Endodermal cell (in vitro differentiated cells): Measurements from ENCODE around the gene PRKD2. TPM values are rescaled to one million over a fixed set of nuclear protein-coding genes. Genes with fewer than 3 reads are reported as not detected.
A peak's percentile ranks its signal among the peaks of the same experiment; 100 is the strongest.

ENCODE experiments used
- DNase-seq: peaks from one replicate; pipeline ENCODE4 v3.0.0-alpha.2; 2017
- H3K27ac ChIP-seq: 2 replicates; pipeline ENCODE4 v1.5.1; 2013; ENCODE audit warnings: mild to moderate bottlenecking, low read depth, low read length, moderate library complexity
- H3K27me3 ChIP-seq: 2 replicates; pipeline ENCODE4 v1.6.1; 2013; ENCODE audit warnings: mild to moderate bottlenecking, low read length, moderate library complexity; ENCODE audit not compliant: insufficient read depth, control insufficient read depth, poor library complexity, severe bottlenecking
- H3K36me3 ChIP-seq: 2 replicates; pipeline ENCODE4 v1.7.0; 2013; ENCODE audit warnings: mild to moderate bottlenecking, low read length, moderate library complexity; ENCODE audit not compliant: control insufficient read depth, insufficient read depth
- H3K4me1 ChIP-seq: one replicate; pipeline ENCODE4 v1.7.0; 2013; ENCODE audit warnings: low read length; ENCODE audit not compliant: control insufficient read depth, insufficient read depth
- H3K4me3 ChIP-seq: 2 replicates; pipeline ENCODE4 v1.5.1; 2013; ENCODE audit warnings: mild to moderate bottlenecking, low read length, moderate library complexity
- H3K9ac ChIP-seq: 2 replicates; pipeline ENCODE4 v1.6.1; 2013; ENCODE audit warnings: mild to moderate bottlenecking, low read length, moderate library complexity; ENCODE audit not compliant: poor library complexity, severe bottlenecking; ENCODE audit errors: extremely low read depth
- H3K9me3 ChIP-seq: 2 replicates; pipeline ENCODE4 v1.6.1; 2013; ENCODE audit warnings: mild to moderate bottlenecking, low read length, moderate library complexity; ENCODE audit not compliant: control insufficient read depth
- H3K27ac Mint-ChIP-seq: 2 replicates; pipeline ENCODE4 v1.8.0; 2020; ENCODE audit warnings: mixed read lengths
- H3K27me3 Mint-ChIP-seq: 2 replicates; pipeline ENCODE4 v1.8.0; 2021; ENCODE audit warnings: mild to moderate bottlenecking, mixed read lengths; ENCODE audit not compliant: insufficient read depth
- H3K36me3 Mint-ChIP-seq: 2 replicates; pipeline ENCODE4 v1.8.0; 2020; ENCODE audit warnings: low read depth, mixed read lengths
- H3K4me1 Mint-ChIP-seq: 2 replicates; pipeline ENCODE4 v1.8.0; 2020; ENCODE audit warnings: mixed read lengths
- H3K4me3 Mint-ChIP-seq: 2 replicates; pipeline ENCODE4 v1.8.0; 2020; ENCODE audit warnings: mild to moderate bottlenecking, moderate library complexity, mixed read lengths
- H3K9me3 Mint-ChIP-seq: 2 replicates; pipeline ENCODE4 v1.8.0; 2020; ENCODE audit warnings: mild to moderate bottlenecking, mixed read lengths
- WGBS, 2 experiments: methylation state at CpG; one replicate each; pipeline versions ENCODE4 v1.1.5 to v1.1.7; 2013; ENCODE audit warnings: missing lambda C conversion rate in 2 of 2, mixed read lengths in 1 of 2; ENCODE audit not compliant: insufficient coverage in 1 of 2, insufficient read length in 1 of 2; 5-methylcytosine and 5-hydroxymethylcytosine counted together
- total RNA-seq, 2 donors: library from RNA; stranded (reverse); fragmentation: NEBNext Ultra II Directional in 1 of 2; extraction: Animal tissue kit (Norgen Biotek cat#: 25700) in 1 of 2; gene quantifications; 2 replicates in 1 of 2; 3 replicates in 1 of 2; pipeline ENCODE4 v1.2.1, GENCODE V29; 2021
- TF ChIP-seq, protein P1 (sequence below): fragments of 200-600 bp; sonication (generic); conservative IDR thresholded peaks from 2 replicates; pipeline ENCODE4 v1.5.0; 2021; ENCODE audit warnings: antibody characterized with exemption, mild to moderate bottlenecking

PRKD2 gene
- total RNA-seq, 2 donors from 2014 or later = 80.5 to 90.8 TPM

DNA sequence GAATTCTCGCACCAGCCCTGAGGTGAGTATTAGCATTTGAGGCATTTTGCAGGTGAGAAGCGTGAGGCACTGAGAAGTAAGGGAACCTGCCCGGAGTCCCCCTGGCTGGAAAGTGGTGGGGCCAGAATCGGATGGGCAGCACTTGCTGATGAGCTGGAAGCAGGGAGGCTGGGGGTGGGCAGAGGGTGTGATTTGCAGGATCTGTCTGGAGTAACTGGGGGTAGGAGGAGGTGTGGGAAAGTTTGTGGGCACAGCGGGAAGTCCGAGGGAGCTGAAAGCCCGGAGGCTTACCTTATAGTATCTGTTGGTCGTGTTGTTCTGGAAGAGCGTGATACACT lies 20.1 kb downstream of the PRKD2 start:
- TF ChIP-seq, protein P1, sequence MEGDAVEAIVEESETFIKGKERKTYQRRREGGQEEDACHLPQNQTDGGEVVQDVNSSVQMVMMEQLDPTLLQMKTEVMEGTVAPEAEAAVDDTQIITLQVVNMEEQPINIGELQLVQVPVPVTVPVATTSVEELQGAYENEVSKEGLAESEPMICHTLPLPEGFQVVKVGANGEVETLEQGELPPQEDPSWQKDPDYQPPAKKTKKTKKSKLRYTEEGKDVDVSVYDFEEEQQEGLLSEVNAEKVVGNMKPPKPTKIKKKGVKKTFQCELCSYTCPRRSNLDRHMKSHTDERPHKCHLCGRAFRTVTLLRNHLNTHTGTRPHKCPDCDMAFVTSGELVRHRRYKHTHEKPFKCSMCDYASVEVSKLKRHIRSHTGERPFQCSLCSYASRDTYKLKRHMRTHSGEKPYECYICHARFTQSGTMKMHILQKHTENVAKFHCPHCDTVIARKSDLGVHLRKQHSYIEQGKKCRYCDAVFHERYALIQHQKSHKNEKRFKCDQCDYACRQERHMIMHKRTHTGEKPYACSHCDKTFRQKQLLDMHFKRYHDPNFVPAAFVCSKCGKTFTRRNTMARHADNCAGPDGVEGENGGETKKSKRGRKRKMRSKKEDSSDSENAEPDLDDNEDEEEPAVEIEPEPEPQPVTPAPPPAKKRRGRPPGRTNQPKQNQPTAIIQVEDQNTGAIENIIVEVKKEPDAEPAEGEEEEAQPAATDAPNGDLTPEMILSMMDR = no peak
- peaks cover 86% of the 10 kb centered on the region for H3K36me3 ChIP-seq
- H3K27me3 Mint-ChIP-seq = no peaks in the 10 kb centered on the region
- peaks cover 82% of the 10 kb centered on the region for H3K36me3 Mint-ChIP-seq
- peak; percentile 90 for DNase-seq
- no peak overlapping the region for H3K9ac ChIP-seq
- H3K4me3 Mint-ChIP-seq = peak overlapping the region; percentile 19
- H3K4me1 ChIP-seq = no peaks in the 10 kb centered on the region
- peaks cover 10% of the 10 kb centered on the region for H3K4me1 Mint-ChIP-seq
- no peaks in the 10 kb centered on the region for H3K27me3 ChIP-seq
- peak overlapping the region; percentile 88 for H3K27ac Mint-ChIP-seq
- H3K9me3 ChIP-seq = peaks cover 3% of the 10 kb centered on the region
- H3K9me3 Mint-ChIP-seq = no peaks in the 10 kb centered on the region
- H3K27ac ChIP-seq = no peak overlapping the region
- 64 to 65% methylated on average over 7 to 9 of the region's 9 CpGs for WGBS, 2 experiments
- H3K4me3 ChIP-seq = no peak overlapping the region

DNA sequence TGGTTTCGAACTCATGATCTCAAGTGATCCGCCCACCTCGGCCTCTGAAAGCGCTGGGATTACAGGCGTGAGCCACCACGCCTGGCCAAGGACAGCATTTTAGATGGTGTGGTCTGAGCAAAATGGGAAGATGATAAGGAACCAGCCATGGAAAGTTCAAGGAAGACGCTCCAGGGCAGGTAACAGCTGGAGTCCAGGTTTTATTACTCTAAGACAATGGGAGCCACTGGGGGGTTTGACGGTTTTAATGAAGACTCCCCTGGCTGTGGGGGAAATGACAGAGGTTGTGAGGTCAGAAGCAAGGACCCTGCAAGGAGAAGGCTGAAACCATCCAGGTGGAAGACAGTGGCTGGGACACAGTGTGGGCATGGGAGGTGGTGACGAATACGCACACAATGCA lies 20.9 kb downstream of the PRKD2 start:
- Mint-ChIP-seq H3K4me1 (peaks cover 10% of the 10 kb centered on the region), H3K36me3 (peaks cover 84% of the 10 kb centered on the region), H3K9me3 (no peaks in the 10 kb centered on the region), H3K27me3 (no peaks in the 10 kb centered on the region), H3K4me3 (no peak overlapping the region), H3K27ac (peak overlapping the region; percentile 64)
- Histone ChIP-seq H3K4me1 (no peaks in the 10 kb centered on the region), H3K36me3 (peaks cover 86% of the 10 kb centered on the region), H3K9me3 (peaks cover 8% of the 10 kb centered on the region), H3K27ac (no peak overlapping the region), H3K27me3 (no peaks in the 10 kb centered on the region), H3K9ac (no peak overlapping the region), H3K4me3 (no peak overlapping the region)
- TF ChIP-seq, protein P1 = no peak
- peak; percentile 61 for DNase-seq
- WGBS, 2 experiments = 84 to 86% methylated on average over 10 of the region's 10 CpGs

DNA sequence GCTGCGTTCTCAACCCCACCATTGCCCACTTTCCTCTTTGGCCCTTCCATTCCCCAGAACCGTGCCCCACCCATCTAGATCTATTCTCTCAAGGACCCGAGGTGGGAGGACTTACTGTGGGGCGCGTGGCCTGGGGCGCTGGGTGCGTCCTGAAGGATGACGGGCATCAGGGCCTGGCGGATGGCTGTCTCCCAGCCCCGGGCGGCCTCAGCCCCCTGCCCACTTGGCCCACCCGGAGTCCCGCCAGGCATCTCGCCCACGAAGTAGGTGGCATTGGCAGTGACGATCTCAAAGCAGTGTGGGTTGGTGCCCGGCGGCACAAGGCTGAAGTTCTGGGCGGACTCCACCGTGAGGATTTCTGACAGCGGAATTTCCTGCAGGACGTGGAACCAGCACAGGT lies 23.2 kb downstream of the PRKD2 start:
- Mint-ChIP-seq H3K36me3 (peaks cover 86% of the 10 kb centered on the region), H3K9me3 (no peaks in the 10 kb centered on the region), H3K27ac (no peak overlapping the region), H3K4me1 (peaks cover 10% of the 10 kb centered on the region), H3K27me3 (no peaks in the 10 kb centered on the region), H3K4me3 (no peak overlapping the region)
- Histone ChIP-seq H3K4me3 (no peak overlapping the region), H3K9me3 (peaks cover 8% of the 10 kb centered on the region), H3K9ac (no peak overlapping the region), H3K4me1 (no peaks in the 10 kb centered on the region), H3K36me3 (peaks cover 76% of the 10 kb centered on the region), H3K27me3 (no peaks in the 10 kb centered on the region), H3K27ac (no peak overlapping the region)
- DNase-seq = no peak
- TF ChIP-seq, protein P1 = no peak
- 96 to 98% methylated on average over 15 to 22 of the region's 22 CpGs for WGBS, 2 experiments
